Endothelial cell of umbilical vein (primary cell): ENCODE results near the gene SLC45A1. TPM values are rescaled to one million over a fixed set of nuclear protein-coding genes. Genes with fewer than 3 reads are reported as not detected.

Source experiments
- BruUV-seq: library from RNA; stranded (reverse); fragments of 400-500 nt; replicated peaks from 2 replicates; lab custom pipeline; 2021; lab: Mats Ljungman, UMichigan
- CTCF ChIA-PET: fragments of 300-600, 350-600 bp; sonication (Branson Sonifier 250); formaldehyde crosslinking; loops from one replicate; lab custom pipeline; 2021; ENCODE audit warnings: antibody characterized with exemption, inconsistent platforms; lab: Charles Lee
- POLR2A ChIA-PET: fragments of 300-600, 350-600 bp; sonication (Branson Sonifier 250); formaldehyde crosslinking; loops from one replicate; lab custom pipeline; 2021; ENCODE audit warnings: antibody characterized with exemption, inconsistent platforms; lab: Charles Lee
- DNase-seq: peaks from one replicate; pipeline ENCODE4 v3.0.0-alpha.2; 2011; ENCODE audit warnings: low read depth, low spot score
- FAIRE-seq: peaks from 2 replicates; lab custom pipeline; 2011; peaks lifted over from hg19 to GRCh38; lab: Jason Lieb, UNC
- H2AFZ ChIP-seq: 2 replicates; pipeline ENCODE4 v1.6.0; 2012; ENCODE audit warnings: low read depth, low read length, control low read depth, inconsistent platforms
- H3K27ac ChIP-seq: 2 replicates; pipeline ENCODE4 v1.5.1; 2011; ENCODE audit warnings: low read depth, mild to moderate bottlenecking, control low read depth, low read length, moderate library complexity; ENCODE audit not compliant: insufficient read depth
- H3K27me3 ChIP-seq, 2 experiments: 2 replicates each; pipeline versions ENCODE4 v1.6.0 to v1.6.1; 2011; ENCODE audit warnings: low read length in 2 of 2, mixed read lengths in 1 of 2; ENCODE audit not compliant: control insufficient read depth in 2 of 2, insufficient read depth in 2 of 2
- H3K36me3 ChIP-seq, 2 experiments: 2 replicates in 1 of 2; 3 replicates in 1 of 2; pipeline ENCODE4 v1.5.1; 2011; ENCODE audit warnings: low read length in 2 of 2, mild to moderate bottlenecking in 1 of 2, moderate library complexity in 1 of 2; ENCODE audit not compliant: control insufficient read depth in 2 of 2, insufficient read depth in 2 of 2; ENCODE audit errors: extremely low read depth in 1 of 2
- H3K4me1 ChIP-seq: 3 replicates; pipeline ENCODE4 v1.5.1; 2011; ENCODE audit warnings: mild to moderate bottlenecking, low read length; ENCODE audit not compliant: control insufficient read depth, insufficient read depth; ENCODE audit errors: extremely low read depth
- H3K4me2 ChIP-seq: 2 replicates; pipeline ENCODE4 v1.6.1; 2011; ENCODE audit warnings: low read length, control low read depth, mixed read lengths; ENCODE audit not compliant: insufficient read depth
- H3K4me3 ChIP-seq, 3 experiments: fragments of 200-600 bp in 1 of 3; sonication (generic), shearing (Covaris generic) in 1 of 3; replicated peaks in 1 of 3; 2 replicates each; pipeline ENCODE4 v1.5.1; 2011 to 2016; ENCODE audit warnings: control low read depth in 3 of 3, low read length in 3 of 3, mild to moderate bottlenecking in 2 of 3, inconsistent platforms in 1 of 3, low read depth in 1 of 3, moderate library complexity in 1 of 3; ENCODE audit not compliant: insufficient read depth in 1 of 3
- H3K79me2 ChIP-seq: 2 replicates; pipeline ENCODE4 v1.6.0; 2012; ENCODE audit warnings: low read length, inconsistent platforms; ENCODE audit not compliant: control insufficient read depth, insufficient read depth
- H3K9ac ChIP-seq: replicated peaks from 2 replicates; pipeline ENCODE3; 2011; ENCODE audit warnings: low read length, control low read depth; ENCODE audit not compliant: insufficient read depth; ENCODE audit errors: extremely low read depth
- H3K9me1 ChIP-seq: replicated peaks from 3 replicates; pipeline ENCODE4 v1.6.0; 2011; ENCODE audit warnings: mild to moderate bottlenecking, low read length; ENCODE audit not compliant: control insufficient read depth, insufficient read depth; ENCODE audit errors: extremely low read depth
- H3K9me3 ChIP-seq: replicated peaks from 2 replicates; pipeline ENCODE4 v1.5.1; 2012; ENCODE audit warnings: low read length, inconsistent platforms; ENCODE audit not compliant: control insufficient read depth, insufficient read depth
- H4K20me1 ChIP-seq: replicated peaks from 2 replicates; pipeline ENCODE3; 2011; ENCODE audit warnings: mild to moderate bottlenecking, low read length; ENCODE audit not compliant: control insufficient read depth, insufficient read depth; ENCODE audit errors: extremely low read depth
- CTCF ChIP-seq, 2 donors: IDR thresholded peaks; 1 replicate in 1 of 2; 2 replicates in 1 of 2; pipeline ENCODE4 v1.5.1; 2011; ENCODE audit warnings: low read length in 2 of 2, mild to moderate bottlenecking in 2 of 2, moderate library complexity in 2 of 2, control low read depth in 1 of 2, inconsistent platforms in 1 of 2, low read depth in 1 of 2; ENCODE audit not compliant: insufficient read depth in 1 of 2; ENCODE audit errors: extremely low read depth in 1 of 2
- EZH2 ChIP-seq: IDR thresholded peaks from 2 replicates; pipeline ENCODE4 v1.6.1; 2012; ENCODE audit warnings: borderline replicate concordance, low read depth, mild to moderate bottlenecking, moderate library complexity, low read length, inconsistent platforms; ENCODE audit not compliant: severe bottlenecking
- FOS ChIP-seq: IDR thresholded peaks from 2 replicates; pipeline ENCODE4 v1.6.1; 2011; ENCODE audit warnings: mild to moderate bottlenecking, low read length, moderate library complexity, borderline replicate concordance; ENCODE audit not compliant: insufficient read depth
- GATA2 ChIP-seq: IDR thresholded peaks from 2 replicates; pipeline ENCODE4 v1.7.0; 2011; ENCODE audit warnings: low read depth, mild to moderate bottlenecking, moderate library complexity, mixed read lengths, low read length; ENCODE audit not compliant: insufficient read length, insufficient read depth
- JUN ChIP-seq: IDR thresholded peaks from 2 replicates; pipeline ENCODE4 v1.6.1; 2011; ENCODE audit warnings: borderline replicate concordance, low read depth; ENCODE audit not compliant: insufficient read length, insufficient read depth
- MYC ChIP-seq: IDR thresholded peaks from one replicate; pipeline ENCODE4 v1.6.1; 2011; ENCODE audit warnings: mild to moderate bottlenecking, low read depth, low read length
- POLR2A ChIP-seq: IDR thresholded peaks from 2 replicates; pipeline ENCODE4 v1.6.1; 2012; ENCODE audit warnings: low read depth, mild to moderate bottlenecking, control low read depth, low read length
- POLR2AphosphoS5 ChIP-seq: IDR thresholded peaks from 2 replicates; pipeline ENCODE4 v1.6.1; 2012; ENCODE audit warnings: low read depth, mild to moderate bottlenecking, control low read depth, low read length, moderate library complexity; ENCODE audit not compliant: insufficient read depth
- dilution Hi-C: fragments of 300-500 bp; cut with MboI; formaldehyde crosslinking; loops from one replicate; pipeline ENCODE4 v1.15.0; 2019; ENCODE audit warnings: low sequenced_read_pairs; ENCODE audit not compliant: extremely low pct_ligation_motif_present
- intact Hi-C: fragments of 100-400 bp; cut with micrococcal nuclease; formaldehyde crosslinking; loops from one replicate; pipeline ENCODE4 v1.10.0; 2022
- polyA plus RNA-seq, 4 experiments: library from polyadenylated mRNA; depleted of rRNA in 3 of 4; stranded (reverse) in 3 of 4; unstranded in 1 of 4; fragments of >200 nt; gene quantifications; 2 replicates each; pipeline versions ENCODE4 v1.2.1 to v1.2.3, GENCODE V29; 2011 to 2012; ENCODE audit warnings: missing spikeins in 1 of 4
- total RNA-seq: library from RNA; stranded (reverse); gene quantifications from 2 replicates; pipeline ENCODE4 v1.2.3, GENCODE V29; 2021
- TF ChIP-seq, protein P1 (sequence below): IDR thresholded peaks from 2 replicates; pipeline ENCODE4 v1.6.1; 2011; ENCODE audit not compliant: insufficient read depth, insufficient read length

SLC45A1 gene
- total and polyA plus RNA-seq, 2 donors (not counting 3 experiments of a cell fraction or from before 2014, with no cell fraction given), result 1.3 to 1.4 TPM

DNA sequence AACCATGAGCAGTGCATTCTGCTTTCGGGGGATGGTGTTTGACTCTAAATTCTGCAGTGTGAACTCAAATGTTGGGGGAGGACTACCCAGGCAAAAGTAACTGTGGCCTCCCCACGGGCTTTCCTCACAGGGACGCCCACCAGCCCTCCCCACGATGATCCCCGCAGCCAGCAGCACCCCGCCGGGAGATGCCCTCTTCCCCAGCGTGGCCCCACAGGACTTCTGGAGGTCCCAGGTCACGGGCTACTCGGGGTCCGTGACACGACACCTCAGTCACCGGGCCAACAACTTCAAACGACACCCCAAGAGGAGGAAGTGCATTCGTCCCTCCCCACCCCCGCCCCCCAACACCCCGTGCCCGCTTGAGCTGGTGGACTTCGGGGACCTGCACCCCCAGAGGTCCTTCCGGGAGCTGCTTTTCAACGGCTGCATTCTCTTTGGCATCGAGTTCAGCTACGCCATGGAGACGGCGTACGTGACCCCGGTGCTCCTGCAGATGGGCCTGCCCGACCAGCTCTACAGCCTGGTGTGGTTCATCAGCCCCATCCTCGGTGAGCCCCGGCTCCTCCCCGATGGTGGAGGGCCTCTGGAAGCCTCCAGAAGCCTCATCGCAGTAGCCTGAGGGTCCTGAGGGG lies 6.4 kb downstream of the SLC45A1 start:
- no peaks in the 10 kb centered on the region for H4K20me1 ChIP-seq
- H3K9me1 ChIP-seq, result no peaks in the 10 kb centered on the region
- dilution Hi-C loops (no loop called here), intact Hi-C loops (no loop called here)
- BruUV-seq, result no TSS peak
- H2AFZ ChIP-seq, result no peak overlapping the region
- no peaks in the 10 kb centered on the region for H3K79me2 ChIP-seq
- no peaks in the 10 kb centered on the region for H3K27me3 ChIP-seq
- H3K4me3 ChIP-seq, result no peak overlapping the region
- ChIA-PET CTCF (interaction anchor here (0.5 to 2.1 kb wide), 7 partner anchors 8 to 309 kb away, joined by 3 to 12 read pairs (median 4); no protein-coding TSS in a partner anchor), POLR2A (interaction anchor here (0.6 kb wide), 1 partner anchor 17 kb away, joined by 4 read pairs; no protein-coding TSS in a partner anchor)
- no peak overlapping the region for H3K4me2 ChIP-seq
- DNase-seq (no peak), FAIRE-seq (no peak)
- H3K9ac ChIP-seq, result no peak overlapping the region
- no peaks in the 10 kb centered on the region for H3K36me3 ChIP-seq
- no peak for TF ChIP-seq CTCF (IDR thresholded peaks at IDR 0.05; ENCODE audit: extremely low read depth in 1 of 2, insufficient read depth in 1 of 2, low read depth in 1 of 2, low read length in 2 of 2)
- no peak for TF ChIP-seq POLR2A
- no peak overlapping the region for H3K27ac ChIP-seq
- H3K4me1 ChIP-seq, result no peaks in the 10 kb centered on the region
- no peaks in the 10 kb centered on the region for H3K9me3 ChIP-seq

GRCh38 chr1:8325771-8326170 lies 7.9 kb downstream of the SLC45A1 start:
- Histone ChIP-seq H3K9me1 (no peaks in the 10 kb centered on the region), H3K4me2 (no peak overlapping the region), H3K4me1 (no peaks in the 10 kb centered on the region), H3K9ac (no peak overlapping the region), H2AFZ (no peak overlapping the region), H3K9me3 (no peaks in the 10 kb centered on the region), H4K20me1 (no peaks in the 10 kb centered on the region), H3K27me3 (no peaks in the 10 kb centered on the region), H3K36me3 (no peaks in the 10 kb centered on the region), H3K79me2 (no peaks in the 10 kb centered on the region), H3K4me3 (no peak overlapping the region), H3K27ac (no peak overlapping the region)
- no peak for FAIRE-seq
- no peak for DNase-seq
- no TSS peak for BruUV-seq
- POLR2A ChIA-PET, result no interaction called here
- CTCF ChIA-PET, result interaction anchor here (1.3 to 1.8 kb wide), 2 partner anchors 10 to 350 kb away, joined by 3 to 6 read pairs; no protein-coding TSS in a partner anchor
- dilution Hi-C loops (no loop called here), intact Hi-C loops (no loop called here)
- TF ChIP-seq GATA2 (no peak), JUN (no peak), CTCF (IDR thresholded peaks at IDR 0.05; ENCODE audit: extremely low read depth in 1 of 2, insufficient read depth in 1 of 2, low read depth in 1 of 2, low read length in 2 of 2) (no peak), POLR2A (no peak), POLR2AphosphoS5 (no peak), FOS (no peak), MYC (no peak), EZH2 (no peak)
- TF ChIP-seq, protein P1, sequence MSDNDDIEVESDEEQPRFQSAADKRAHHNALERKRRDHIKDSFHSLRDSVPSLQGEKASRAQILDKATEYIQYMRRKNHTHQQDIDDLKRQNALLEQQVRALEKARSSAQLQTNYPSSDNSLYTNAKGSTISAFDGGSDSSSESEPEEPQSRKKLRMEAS, result no peak
